Vagina (tissue), 2 donors: Measurements from ENCODE around the gene HIF1A. TPM values are rescaled to one million over a fixed set of nuclear protein-coding genes. Genes with fewer than 3 reads are reported as not detected.
"Not testable (repeated sequence)": the region's sequence is repeated elsewhere in the genome, so short reads cannot be mapped to it uniquely, and the experiment has no call there.

ENCODE experiments used
- DNase-seq, 2 donors: peaks; one replicate each; pipeline ENCODE4 v3.0.0-alpha.2; 2017; ENCODE audit errors: extremely low spot score in 2 of 2
- H3K27ac ChIP-seq: fragments of 200-600 bp; sonication (generic); one replicate; pipeline ENCODE4 v1.5.1; 2019
- H3K27me3 ChIP-seq: fragments of 200-600 bp; sonication (generic); one replicate; pipeline ENCODE4 v1.5.1; 2019
- H3K36me3 ChIP-seq, 2 donors: fragments of 200-600 bp; sonication (generic); one replicate each; pipeline ENCODE4 v1.5.1; 2017 to 2019
- H3K4me1 ChIP-seq: fragments of 200-600 bp; sonication (generic); one replicate; pipeline ENCODE4 v1.5.1; 2019
- H3K4me3 ChIP-seq, 2 donors: fragments of 200-600 bp; sonication (generic); 1 replicate in 1 of 2; 2 replicates in 1 of 2; pipeline ENCODE4 v1.5.1; 2016 to 2019
- H3K9me3 ChIP-seq: fragments of 200-600 bp; sonication (generic); one replicate; pipeline ENCODE4 v1.5.1; 2019
- POLR2A ChIP-seq, 2 donors: fragments of 450-650 bp; IDR thresholded peaks; one replicate each; pipeline ENCODE4 v1.6.1; 2017; ENCODE audit warnings: antibody characterized with exemption in 2 of 2, mild to moderate bottlenecking in 2 of 2, moderate library complexity in 2 of 2
- POLR2AphosphoS5 ChIP-seq, 2 donors: sonication (generic); formaldehyde crosslinking; IDR thresholded peaks; one replicate each; pipeline ENCODE4 v1.9.0; 2017; ENCODE audit warnings: antibody characterized with exemption in 2 of 2, mild to moderate bottlenecking in 2 of 2, low read depth in 1 of 2; ENCODE audit not compliant: insufficient read depth in 1 of 2
- intact Hi-C: fragments of 100-400 bp; cut with DNase I; formaldehyde crosslinking; loops from one replicate; pipeline ENCODE4 v1.15.1; 2023
- total RNA-seq: library from RNA; depleted of rRNA; stranded (reverse); fragments of >200 nt; gene quantifications from one replicate; pipeline ENCODE4 v1.2.3, GENCODE V29; 2016
- TF ChIP-seq, protein P1 (sequence below), 3 experiments: fragments of 450-650 bp in 2 of 3; fragments of 200-600 bp in 1 of 3; sonication (generic) in 1 of 3; IDR thresholded peaks; one replicate each; pipeline ENCODE4 v1.5.1; 2017 to 2019; ENCODE audit warnings: antibody characterized with exemption in 3 of 3, mild to moderate bottlenecking in 2 of 3, moderate library complexity in 2 of 3

HIF1A gene
- total RNA-seq, 1 donor from 2014 or later: 140 TPM

DNA sequence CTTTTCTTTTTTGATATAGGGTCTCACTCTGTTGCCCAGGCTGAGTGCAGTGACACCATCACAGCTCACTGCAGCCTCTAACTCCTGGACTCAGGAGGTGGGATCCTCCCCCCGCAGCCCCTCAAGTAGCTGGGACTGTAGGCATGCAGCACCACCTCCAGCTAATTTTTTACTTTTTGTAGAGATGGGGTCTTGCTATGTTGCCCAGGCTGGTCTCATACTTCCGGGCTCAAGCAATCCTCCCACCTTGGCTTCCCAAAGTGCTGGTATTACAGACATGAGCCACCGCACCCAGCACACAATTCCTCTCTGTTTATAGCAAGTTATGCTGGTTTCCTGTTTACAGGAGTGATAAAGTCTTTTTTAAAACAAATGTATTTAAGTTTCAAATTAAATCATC is 39.5 kb upstream of the HIF1A start:
- H3K4me3 ChIP-seq: no peak overlapping the region
- intact Hi-C loops: no loop called here
- no peak for DNase-seq

GRCh38 chr14:61656341-61656740 is 39.0 kb upstream of the HIF1A start:
- no peaks in the 10 kb centered on the region for H3K27me3 ChIP-seq

More for the DNA sequence above, 39.5 kb upstream of the HIF1A start:
- TF ChIP-seq, protein P1, sequence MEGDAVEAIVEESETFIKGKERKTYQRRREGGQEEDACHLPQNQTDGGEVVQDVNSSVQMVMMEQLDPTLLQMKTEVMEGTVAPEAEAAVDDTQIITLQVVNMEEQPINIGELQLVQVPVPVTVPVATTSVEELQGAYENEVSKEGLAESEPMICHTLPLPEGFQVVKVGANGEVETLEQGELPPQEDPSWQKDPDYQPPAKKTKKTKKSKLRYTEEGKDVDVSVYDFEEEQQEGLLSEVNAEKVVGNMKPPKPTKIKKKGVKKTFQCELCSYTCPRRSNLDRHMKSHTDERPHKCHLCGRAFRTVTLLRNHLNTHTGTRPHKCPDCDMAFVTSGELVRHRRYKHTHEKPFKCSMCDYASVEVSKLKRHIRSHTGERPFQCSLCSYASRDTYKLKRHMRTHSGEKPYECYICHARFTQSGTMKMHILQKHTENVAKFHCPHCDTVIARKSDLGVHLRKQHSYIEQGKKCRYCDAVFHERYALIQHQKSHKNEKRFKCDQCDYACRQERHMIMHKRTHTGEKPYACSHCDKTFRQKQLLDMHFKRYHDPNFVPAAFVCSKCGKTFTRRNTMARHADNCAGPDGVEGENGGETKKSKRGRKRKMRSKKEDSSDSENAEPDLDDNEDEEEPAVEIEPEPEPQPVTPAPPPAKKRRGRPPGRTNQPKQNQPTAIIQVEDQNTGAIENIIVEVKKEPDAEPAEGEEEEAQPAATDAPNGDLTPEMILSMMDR (IDR thresholded peaks at IDR 0.05): no peak
- no peak for TF ChIP-seq POLR2A (IDR thresholded peaks at IDR 0.05)
- no peak for TF ChIP-seq POLR2AphosphoS5 (IDR thresholded peaks at IDR 0.05; ENCODE audit: insufficient read depth in 1 of 2, low read depth in 1 of 2)
- Histone ChIP-seq H3K27me3 (no peaks in the 10 kb centered on the region), H3K27ac (no peak overlapping the region), H3K4me1 (peaks cover 23% of the 10 kb centered on the region), H3K36me3 (no peaks in the 10 kb centered on the region), H3K9me3 (no peaks in the 10 kb centered on the region)

DNA sequence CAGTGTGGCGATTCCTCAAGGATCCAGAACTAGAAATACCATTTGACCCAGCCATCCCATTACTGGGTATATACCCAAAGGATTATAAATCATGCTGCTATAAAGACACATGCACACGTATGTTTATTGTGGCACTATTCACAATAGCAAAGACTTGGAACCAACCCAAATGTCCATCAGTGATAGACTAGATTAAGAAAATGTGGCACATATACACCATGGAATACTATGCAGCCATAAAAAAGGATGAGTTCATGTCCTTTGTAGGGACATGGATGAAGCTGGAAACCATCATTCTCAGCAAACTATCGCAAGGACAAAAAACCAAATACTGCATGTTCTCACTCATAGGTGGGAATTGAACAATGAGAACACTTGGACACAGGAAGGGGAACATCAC is 37.2 kb upstream of the HIF1A start:
- peaks cover 28% of the 10 kb centered on the region for H3K4me1 ChIP-seq
- H3K27ac ChIP-seq, intact Hi-C loops, H3K4me3 ChIP-seq, H3K27me3 ChIP-seq, H3K9me3 ChIP-seq, DNase-seq, H3K36me3 ChIP-seq: not testable (repeated sequence)

More at GRCh38 chr14:61656341-61656740, 39.0 kb upstream of the HIF1A start:
- no peaks in the 10 kb centered on the region for H3K9me3 ChIP-seq
- no peaks in the 10 kb centered on the region for H3K36me3 ChIP-seq
- no peak overlapping the region for H3K27ac ChIP-seq
- peaks cover 28% of the 10 kb centered on the region for H3K4me1 ChIP-seq
- intact Hi-C loops: no loop called here
- H3K4me3 ChIP-seq: no peak overlapping the region
- DNase-seq: no peak
- TF ChIP-seq POLR2AphosphoS5 (IDR thresholded peaks at IDR 0.05; ENCODE audit: insufficient read depth in 1 of 2, low read depth in 1 of 2) (no peak), POLR2A (IDR thresholded peaks at IDR 0.05) (no peak)
- TF ChIP-seq, protein P1 (IDR thresholded peaks at IDR 0.05): no peak

DNA sequence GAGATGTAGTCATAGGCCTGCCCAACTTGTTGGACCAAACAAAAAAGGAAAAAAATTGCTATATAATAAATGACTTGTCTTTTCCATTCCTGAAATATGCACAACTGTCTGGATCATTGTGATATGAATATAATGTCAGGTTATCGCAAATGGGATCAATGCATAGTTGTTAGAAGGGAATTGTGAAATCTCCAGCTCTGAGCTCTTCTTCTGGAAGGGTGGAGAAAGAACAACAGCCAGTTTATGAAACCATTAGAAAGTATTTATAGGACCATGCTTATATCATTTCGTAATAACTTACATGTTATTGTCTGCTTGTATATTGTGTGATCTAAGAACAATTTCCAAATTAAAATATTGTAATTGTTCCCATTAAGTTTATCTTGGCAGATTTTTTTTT is 35.7 kb upstream of the HIF1A start:
- peaks cover 17% of the 10 kb centered on the region for H3K4me1 ChIP-seq
- no peak for DNase-seq
- no peaks in the 10 kb centered on the region for H3K36me3 ChIP-seq
- intact Hi-C loops: no loop called here
- no peak overlapping the region for H3K4me3 ChIP-seq
- TF ChIP-seq POLR2A (IDR thresholded peaks at IDR 0.05): no peak
- peak in 1 of 2 donors; percentile 50 for TF ChIP-seq POLR2AphosphoS5 (IDR thresholded peaks at IDR 0.05; ENCODE audit: insufficient read depth in 1 of 2, low read depth in 1 of 2)
- peak overlapping the region; percentile 54 for H3K27ac ChIP-seq
- H3K9me3 ChIP-seq: no peaks in the 10 kb centered on the region
- H3K27me3 ChIP-seq: no peaks in the 10 kb centered on the region

- TF ChIP-seq POLR2A (IDR thresholded peaks at IDR 0.05): no peak
- no peak for TF ChIP-seq POLR2AphosphoS5 (IDR thresholded peaks at IDR 0.05; ENCODE audit: insufficient read depth in 1 of 2, low read depth in 1 of 2)
- TF ChIP-seq, protein P1 (IDR thresholded peaks at IDR 0.05): no peak
- Histone ChIP-seq H3K36me3 (no peaks in the 10 kb centered on the region), H3K27ac (no peak overlapping the region), H3K4me1 (peaks cover 17% of the 10 kb centered on the region), H3K9me3 (no peaks in the 10 kb centered on the region), H3K27me3 (no peaks in the 10 kb centered on the region), H3K4me3 (no peak overlapping the region)
- DNase-seq: no peak
- intact Hi-C loops: no loop called here
These were observed 33.6 kb upstream of the HIF1A start for GRCh38 chr14:61661471-61662400.
